Endothelial cell (in vitro differentiated cells): ENCODE results near the gene EEF1A2. TPM values are rescaled to one million over a fixed set of nuclear protein-coding genes. Genes with fewer than 3 reads are reported as not detected.
A peak's percentile ranks its signal among the peaks of the same experiment; 100 is the strongest.

Source experiments
- DNase-seq: peaks from one replicate; pipeline ENCODE4 v3.0.0; 2021; ENCODE audit warnings: low spot score
- H3K27ac Mint-ChIP-seq: one replicate; pipeline ENCODE4 v1.8.0; 2021; ENCODE audit warnings: mixed read lengths, inconsistent platforms; ENCODE audit not compliant: unreplicated experiment
- H3K27me3 Mint-ChIP-seq: one replicate; pipeline ENCODE4 v1.8.0; 2021; ENCODE audit warnings: mild to moderate bottlenecking, moderate library complexity, mixed read lengths, inconsistent platforms; ENCODE audit not compliant: unreplicated experiment
- H3K36me3 Mint-ChIP-seq: one replicate; pipeline ENCODE4 v1.8.0; 2021; ENCODE audit warnings: mild to moderate bottlenecking, low read depth, mixed read lengths, inconsistent platforms; ENCODE audit not compliant: unreplicated experiment
- H3K4me1 Mint-ChIP-seq: one replicate; pipeline ENCODE4 v1.8.0; 2021; ENCODE audit warnings: mild to moderate bottlenecking, mixed read lengths, inconsistent platforms; ENCODE audit not compliant: unreplicated experiment
- H3K4me3 Mint-ChIP-seq: one replicate; pipeline ENCODE4 v1.8.0; 2021; ENCODE audit warnings: mild to moderate bottlenecking, mixed read lengths, inconsistent platforms; ENCODE audit not compliant: unreplicated experiment
- H3K9me3 Mint-ChIP-seq: one replicate; pipeline ENCODE4 v1.8.0; 2021; ENCODE audit warnings: mixed read lengths, inconsistent platforms; ENCODE audit not compliant: unreplicated experiment
- CTCF ChIP-seq: fragments of 200-600 bp; sonication (generic); IDR thresholded peaks from one replicate; pipeline ENCODE4 v1.5.0; 2021; ENCODE audit warnings: antibody characterized with exemption; ENCODE audit not compliant: unreplicated experiment
- total RNA-seq: library from RNA; stranded (reverse); fragmentation: NEBNext Ultra II Directional; extraction: Animal tissue kit (Norgen Biotek cat#: 25700); gene quantifications from one replicate; pipeline ENCODE4 v1.2.1, GENCODE V29; 2021; ENCODE audit not compliant: unreplicated experiment

EEF1A2 gene
- total RNA-seq, 1 donor from 2014 or later, result 0.31 TPM

GRCh38 chr20:63443606-63444395 lies 55.1 kb downstream of the EEF1A2 start:
- Mint-ChIP-seq H3K4me1 (no peaks in the 10 kb centered on the region), H3K27ac (no peak overlapping the region), H3K4me3 (no peak overlapping the region), H3K9me3 (no peaks in the 10 kb centered on the region), H3K36me3 (peaks cover 7% of the 10 kb centered on the region), H3K27me3 (no peaks in the 10 kb centered on the region)
- no peak for TF ChIP-seq CTCF
- no peak for DNase-seq

- Mint-ChIP-seq H3K36me3 (peaks cover 7% of the 10 kb centered on the region), H3K9me3 (no peaks in the 10 kb centered on the region), H3K4me3 (no peak overlapping the region), H3K4me1 (no peaks in the 10 kb centered on the region), H3K27me3 (no peaks in the 10 kb centered on the region), H3K27ac (no peak overlapping the region)
- peak; percentile 33 for TF ChIP-seq CTCF
- peak; percentile 77 for DNase-seq
Observed at GRCh38 chr20:63442100-63442493, 56.8 kb downstream of the EEF1A2 start.

GRCh38 chr20:63441136-63442099 lies 57.5 kb downstream of the EEF1A2 start:
- Mint-ChIP-seq H3K36me3 (peaks cover 7% of the 10 kb centered on the region), H3K27me3 (no peaks in the 10 kb centered on the region), H3K4me3 (no peak overlapping the region), H3K9me3 (no peaks in the 10 kb centered on the region), H3K4me1 (no peaks in the 10 kb centered on the region), H3K27ac (no peak overlapping the region)
- no peak for DNase-seq
- TF ChIP-seq CTCF, result no peak

- Mint-ChIP-seq H3K9me3 (no peaks in the 10 kb centered on the region), H3K27ac (no peak overlapping the region), H3K36me3 (peaks cover 7% of the 10 kb centered on the region), H3K4me3 (no peak overlapping the region), H3K27me3 (no peaks in the 10 kb centered on the region), H3K4me1 (no peaks in the 10 kb centered on the region)
- DNase-seq, result no peak
- TF ChIP-seq CTCF, result no peak
Observed at GRCh38 chr20:63440366-63440955, 58.4 kb downstream of the EEF1A2 start.
